HEK293T (cell line): ENCODE measurements around the gene SNAP25.

Experiments used
- ARNT ChIP-seq: fragments of 450-650 bp; IDR thresholded peaks from 2 replicates; pipeline ENCODE4 v1.6.1; 2017; ENCODE audit warnings: mild to moderate bottlenecking
- FOXK2 ChIP-seq: fragments of 450-650 bp; IDR thresholded peaks from 2 replicates; pipeline ENCODE4 v1.6.1; 2016; ENCODE audit warnings: mild to moderate bottlenecking
- LEF1 ChIP-seq: fragments of 450-650 bp; IDR thresholded peaks from 2 replicates; pipeline ENCODE4 v1.6.1; 2017; ENCODE audit warnings: mild to moderate bottlenecking, borderline replicate concordance
- TARDBP ChIP-seq: fragments of 450-650 bp; IDR thresholded peaks from 2 replicates; pipeline ENCODE4 v1.6.1; 2016

GRCh38 chr20:10180651-10181235 lies 37.9 kb upstream of the SNAP25 start:
- TF ChIP-seq ARNT, result no peak
- no peak for TF ChIP-seq LEF1
- no peak for TF ChIP-seq TARDBP
- TF ChIP-seq FOXK2, result no peak
